Regular cardiac myocyte (primary cell): Measurements from ENCODE around the gene CTTN. TPM values are rescaled to one million over a fixed set of nuclear protein-coding genes. Genes with fewer than 3 reads are reported as not detected.

Experiments
- total RNA-seq: library from RNA; depleted of rRNA; stranded (reverse); fragments of >200 nt; gene quantifications from 2 replicates; pipeline ENCODE4 v1.2.3, GENCODE V29; 2014

CTTN gene
- 405 and 436 TPM in 2 replicates for total RNA-seq

DNA sequence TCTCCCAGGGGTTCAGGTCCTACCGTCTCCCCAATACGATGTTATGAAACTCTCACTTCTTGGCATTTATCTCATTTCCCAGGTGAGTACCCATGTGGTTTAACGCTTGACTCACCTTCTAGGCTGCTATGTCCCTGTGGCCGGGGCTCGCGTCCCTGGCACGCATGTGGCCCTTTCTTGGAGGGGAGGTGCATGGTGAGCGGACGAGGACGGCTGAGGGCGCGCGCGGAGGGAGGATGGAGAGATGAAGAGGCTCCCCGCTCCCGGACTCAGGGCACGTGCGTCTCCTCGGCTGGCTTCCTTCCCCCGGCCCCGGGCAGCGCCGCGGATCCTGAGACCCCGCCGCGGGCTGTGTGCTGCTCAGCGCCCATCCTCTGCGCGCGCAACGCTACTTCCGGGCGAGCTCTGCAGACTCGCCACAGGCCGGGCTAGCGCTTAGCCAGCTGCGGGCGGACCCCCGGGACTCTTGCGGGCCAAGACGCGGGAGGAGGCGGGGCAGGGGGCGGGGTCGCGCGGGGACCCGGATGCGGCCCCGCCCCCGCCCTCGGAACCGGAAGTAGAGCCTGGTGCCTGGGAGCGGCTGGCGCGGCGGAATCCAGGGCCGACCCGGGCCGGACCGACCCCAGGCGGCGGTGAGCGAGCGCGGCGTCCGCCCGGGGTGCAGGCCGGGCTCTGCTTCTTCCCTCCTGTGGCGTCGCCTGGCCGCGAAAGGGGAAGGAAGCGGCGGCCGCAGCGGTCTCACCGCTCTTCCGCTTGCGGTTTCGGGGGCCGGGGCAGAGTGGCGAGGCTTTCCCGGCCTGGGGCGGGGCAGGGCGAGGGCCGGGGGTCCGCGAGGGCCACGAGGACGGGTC lies at the start of gene CTTN:
CTTN (plus strand) TSS at position 547 of the 851 bp plus-strand sequence. CDS start 8,769 bp downstream, outside the sequence.

Other genes with a start within 250 kb of the CTTN start
- 36.6 and 40.6 TPM in 2 replicates for gene FADD, start 195.2 kb upstream of the CTTN start, total RNA-seq
- 39.3 and 43.4 TPM in 2 replicates for gene PPFIA1, start 127.8 kb upstream of the CTTN start, total RNA-seq